HG03442 (cell line): ENCODE results near the gene OTOG.

ENCODE experiments used
- ATAC-seq: cut with Tn5 transposase; IDR thresholded peaks from one replicate; pipeline ENCODE4 v1.9.1; 2021; ENCODE audit warnings: mild to moderate bottlenecking, moderate library complexity; ENCODE audit not compliant: unreplicated experiment

OTOG gene

GRCh38 chr11:17558025-17558780, 11.1 kb downstream of the OTOG start:
- ATAC-seq: no peak

- no peak for ATAC-seq
Measured at GRCh38 chr11:17558916-17559315, 11.9 kb downstream of the OTOG start.

- ATAC-seq: no peak
Measured at GRCh38 chr11:17559341-17560087, 12.5 kb downstream of the OTOG start.

- ATAC-seq: no peak
Measured at GRCh38 chr11:17560281-17561110, 13.4 kb downstream of the OTOG start.

- ATAC-seq: no peak
Measured at GRCh38 chr11:17561111-17561415, 14.0 kb downstream of the OTOG start.

GRCh38 chr11:17561526-17561925, 14.5 kb downstream of the OTOG start:
- no peak for ATAC-seq

GRCh38 chr11:17563231-17563646, 16.2 kb downstream of the OTOG start:
- ATAC-seq: no peak

GRCh38 chr11:17563961-17564686, 17.1 kb downstream of the OTOG start:
- ATAC-seq: no peak

- ATAC-seq: no peak
Measured at GRCh38 chr11:17564687-17565042, 17.6 kb downstream of the OTOG start.

GRCh38 chr11:17568944-17569343, 21.9 kb downstream of the OTOG start:
- no peak for ATAC-seq

GRCh38 chr11:17570034-17570433, 23.0 kb downstream of the OTOG start:
- no peak for ATAC-seq

- no peak for ATAC-seq
Measured at GRCh38 chr11:17571431-17572358, 24.6 kb downstream of the OTOG start.

- no peak for ATAC-seq
Measured at GRCh38 chr11:17572359-17572690, 25.3 kb downstream of the OTOG start.

GRCh38 chr11:17572791-17573460, 25.9 kb downstream of the OTOG start:
- ATAC-seq: no peak

- no peak for ATAC-seq
Measured at GRCh38 chr11:17573526-17573925, 26.5 kb downstream of the OTOG start.

GRCh38 chr11:17574141-17575091, 27.4 kb downstream of the OTOG start:
- ATAC-seq: no peak

- no peak for ATAC-seq
Measured at GRCh38 chr11:17575431-17576425, 28.7 kb downstream of the OTOG start.
